H1 (cell line): ENCODE measurements around the gene KRTAP5-4. TPM values are rescaled to one million over a fixed set of nuclear protein-coding genes. Genes with fewer than 3 reads are reported as not detected.
"Not testable (repeated sequence)": the region's sequence is repeated elsewhere in the genome, so short reads cannot be mapped to it uniquely, and the experiment has no call there.

Experiments
- CTCF ChIA-PET: fragments of 300-600 bp; sonication (Branson Sonifier 250); formaldehyde crosslinking; loops from one replicate; lab custom pipeline; 2021; ENCODE audit not compliant: partially characterized antibody; lab: Charles Lee
- POLR2A ChIA-PET: fragments of 300-600 bp; sonication (Branson Sonifier 250); formaldehyde crosslinking; loops from one replicate; lab custom pipeline; 2021; ENCODE audit warnings: inconsistent platforms; ENCODE audit not compliant: partially characterized antibody; lab: Charles Lee
- DNase-seq, 2 experiments: peaks; one replicate each; pipeline versions ENCODE4 v3.0.0 to v3.0.0-alpha.2; 2010 to 2022; ENCODE audit warnings: low spot score in 2 of 2, low read depth in 1 of 2, mixed read lengths in 1 of 2
- FAIRE-seq: peaks from 2 replicates; lab custom pipeline; 2011; peaks lifted over from hg19 to GRCh38; lab: Jason Lieb, UNC
- H2AFZ ChIP-seq: 2 replicates; pipeline ENCODE4 v1.8.1; 2012; ENCODE audit warnings: low read length, inconsistent platforms
- H2AK5ac ChIP-seq: 2 replicates; pipeline ENCODE4 v1.6.1; 2013; ENCODE audit warnings: low read depth, low read length
- H2BK120ac ChIP-seq: replicated peaks from 2 replicates; pipeline ENCODE3; 2013; ENCODE audit warnings: low read depth, low read length, inconsistent platforms
- H2BK12ac ChIP-seq: 2 replicates; pipeline ENCODE4 v1.6.1; 2013; ENCODE audit warnings: low read depth, low read length
- H2BK15ac ChIP-seq: 2 replicates; pipeline ENCODE4 v1.6.1; 2013; ENCODE audit warnings: low read length
- H2BK20ac ChIP-seq: 2 replicates; pipeline ENCODE4 v1.6.1; 2013; ENCODE audit warnings: low read length
- H2BK5ac ChIP-seq: 2 replicates; pipeline ENCODE4 v1.6.1; 2013; ENCODE audit warnings: low read depth, low read length
- H3K14ac ChIP-seq: 2 replicates; pipeline ENCODE4 v1.6.1; 2013; ENCODE audit warnings: inconsistent platforms; ENCODE audit not compliant: insufficient read length
- H3K18ac ChIP-seq: 2 replicates; pipeline ENCODE4 v1.6.1; 2013; ENCODE audit warnings: low read length; ENCODE audit errors: extremely low read depth
- H3K23ac ChIP-seq: 2 replicates; pipeline ENCODE4 v1.6.1; 2013; ENCODE audit warnings: inconsistent platforms; ENCODE audit not compliant: insufficient read length
- H3K23me2 ChIP-seq: 2 replicates; pipeline ENCODE4 v1.6.1; 2013; ENCODE audit warnings: low read depth, low read length
- H3K27ac ChIP-seq: 2 replicates; pipeline ENCODE4 v1.6.1; 2011; ENCODE audit warnings: low read depth, low read length, inconsistent platforms
- H3K27me3 ChIP-seq, 4 experiments: replicated peaks in 1 of 4; 1 replicate in 1 of 4; 2 replicates in 3 of 4; pipeline versions ENCODE4 v1.6.1 to v1.8.1; 2011 to 2013; ENCODE audit warnings: low read length in 3 of 4, mild to moderate bottlenecking in 3 of 4, inconsistent platforms in 2 of 4, mixed read lengths in 2 of 4, moderate library complexity in 1 of 4; ENCODE audit not compliant: control insufficient read depth in 3 of 4, insufficient read depth in 3 of 4; ENCODE audit errors: extremely low read depth in 1 of 4
- H3K36me3 ChIP-seq, 4 experiments: 2 replicates each; pipeline versions ENCODE4 v1.6.1 to v1.8.1; 2011 to 2013; ENCODE audit warnings: mild to moderate bottlenecking in 4 of 4, low read length in 3 of 4, moderate library complexity in 2 of 4, control low read depth in 1 of 4, inconsistent platforms in 1 of 4; ENCODE audit not compliant: insufficient read depth in 4 of 4, control insufficient read depth in 2 of 4
- H3K4ac ChIP-seq: replicated peaks from 2 replicates; pipeline ENCODE3; 2013; ENCODE audit warnings: low read length, low read depth, mixed read lengths, inconsistent platforms; ENCODE audit not compliant: insufficient read length
- H3K4me1 ChIP-seq, 4 experiments: replicated peaks in 1 of 4; 1 replicate in 1 of 4; 2 replicates in 3 of 4; pipeline versions ENCODE4 v1.6.1 to v1.8.1; 2011 to 2013; ENCODE audit warnings: low read length in 3 of 4, inconsistent platforms in 2 of 4, mixed read lengths in 1 of 4; ENCODE audit not compliant: insufficient read depth in 4 of 4, control insufficient read depth in 3 of 4
- H3K4me2 ChIP-seq, 2 experiments: 2 replicates each; pipeline versions ENCODE4 v1.6.1 to v1.8.1; 2011 to 2013; ENCODE audit warnings: low read depth in 2 of 2, low read length in 2 of 2, control low read depth in 1 of 2, inconsistent platforms in 1 of 2, mild to moderate bottlenecking in 1 of 2; ENCODE audit not compliant: insufficient read depth in 1 of 2
- H3K4me3 ChIP-seq, 4 experiments: fragments of 200-600, 300-600 bp in 1 of 4; sonication (generic), shearing (Covaris generic), sonication (Bioruptor Twin) in 1 of 4; 2 replicates each; pipeline versions ENCODE4 v1.5.1 to v1.8.1; 2011 to 2016; ENCODE audit warnings: low read length in 4 of 4, low read depth in 3 of 4, control low read depth in 2 of 4, inconsistent platforms in 2 of 4, mild to moderate bottlenecking in 2 of 4, mixed read lengths in 1 of 4, moderate library complexity in 1 of 4; ENCODE audit not compliant: insufficient read depth in 2 of 4; ENCODE audit errors: extremely low read depth in 1 of 4
- H3K56ac ChIP-seq: replicated peaks from 2 replicates; pipeline ENCODE3; 2013; ENCODE audit warnings: low read depth, mild to moderate bottlenecking, mixed read lengths, low read length, inconsistent platforms; ENCODE audit not compliant: insufficient read length
- H3K79me1 ChIP-seq: 2 replicates; pipeline ENCODE4 v1.6.1; 2013; ENCODE audit warnings: low read depth, low read length, control low read depth
- H3K79me2 ChIP-seq, 2 experiments: 2 replicates each; pipeline versions ENCODE4 v1.6.1 to v1.8.1; 2012 to 2013; ENCODE audit warnings: low read length in 2 of 2, mild to moderate bottlenecking in 2 of 2, inconsistent platforms in 1 of 2; ENCODE audit not compliant: insufficient read depth in 2 of 2, control insufficient read depth in 1 of 2
- H3K9ac ChIP-seq, 4 experiments: replicated peaks in 1 of 4; 1 replicate in 1 of 4; 2 replicates in 3 of 4; pipeline versions ENCODE4 v1.6.1 to v1.8.1; 2011 to 2013; ENCODE audit warnings: low read depth in 3 of 4, low read length in 3 of 4, control low read depth in 2 of 4, mild to moderate bottlenecking in 2 of 4, moderate library complexity in 2 of 4, inconsistent platforms in 1 of 4; ENCODE audit errors: extremely low read depth in 1 of 4
- H3K9me3 ChIP-seq, 2 experiments: 2 replicates each; pipeline versions ENCODE4 v1.6.1 to v1.8.1; 2012 to 2013; ENCODE audit warnings: mild to moderate bottlenecking in 2 of 2, moderate library complexity in 2 of 2, control low read depth in 1 of 2, inconsistent platforms in 1 of 2, low read depth in 1 of 2, low read length in 1 of 2, mixed read lengths in 1 of 2; ENCODE audit not compliant: insufficient read depth in 2 of 2
- H4K20me1 ChIP-seq, 2 experiments: replicated peaks in 1 of 2; 2 replicates each; pipeline versions ENCODE3 to v1.8.1; 2011 to 2013; ENCODE audit warnings: inconsistent platforms in 2 of 2, low read length in 2 of 2, mild to moderate bottlenecking in 1 of 2; ENCODE audit not compliant: insufficient read depth in 2 of 2, control insufficient read depth in 1 of 2
- H4K5ac ChIP-seq: 2 replicates; pipeline ENCODE4 v1.6.1; 2013; ENCODE audit warnings: low read length, low read depth, mixed read lengths, inconsistent platforms; ENCODE audit not compliant: insufficient read length
- H4K8ac ChIP-seq: 2 replicates; pipeline ENCODE4 v1.8.0; 2013; ENCODE audit warnings: mild to moderate bottlenecking, moderate library complexity, low read length, inconsistent platforms; ENCODE audit not compliant: insufficient read depth; ENCODE audit errors: extremely low read depth
- H4K91ac ChIP-seq: replicated peaks from 2 replicates; pipeline ENCODE3; 2013; ENCODE audit warnings: low read length, mixed read lengths, inconsistent platforms; ENCODE audit not compliant: insufficient read length
- WGBS, 2 experiments: shearing (Covaris generic) in 1 of 2; methylation state at CpG; one replicate each; pipeline versions ENCODE4 v1.1.6 to v1.1.7; 2013 to 2015; ENCODE audit warnings: low lambda C conversion rate in 2 of 2, mixed read lengths in 2 of 2, inconsistent platforms in 1 of 2, low coverage in 1 of 2, missing lambda C conversion rate in 1 of 2; ENCODE audit not compliant: insufficient replicate concordance in 2 of 2, insufficient coverage in 1 of 2, insufficient read length in 1 of 2; ENCODE audit errors: extremely low coverage in 1 of 2, missing lambda C conversion rate in 1 of 2; 5-methylcytosine and 5-hydroxymethylcytosine counted together
- polyA plus RNA-seq, 7 experiments: library from polyadenylated mRNA; depleted of rRNA in 3 of 7; stranded (reverse) in 5 of 7; unstranded in 2 of 7; fragments of >200 nt in 5 of 7; fragments of 200-250 nt in 2 of 7; gene quantifications; 1 replicate in 5 of 7; 2 replicates in 1 of 7; 4 replicates in 1 of 7; pipeline versions ENCODE4 v1.2.1 to v1.2.3, GENCODE V29; 2011 to 2013; ENCODE audit warnings: missing spikeins in 2 of 7, mixed read lengths in 2 of 7
- total RNA-seq: library from RNA; stranded (reverse); fragmentation: NEBNext Ultra II Directional; extraction: Animal tissue kit (Norgen Biotek cat#: 25700); gene quantifications from 2 replicates; pipeline ENCODE4 v1.2.1, GENCODE V29; 2021

The KRTAP5-4 gene
- total and polyA plus RNA-seq, 2 of the 8 experiments (the other 6 are each of a cell fraction or from before 2014, with no cell fraction given) = not detected

- not testable (repeated sequence) for DNase-seq, H4K8ac ChIP-seq, H2BK120ac ChIP-seq, H3K79me2 ChIP-seq, H4K5ac ChIP-seq, FAIRE-seq, H3K23ac ChIP-seq, H2BK15ac ChIP-seq, H3K79me1 ChIP-seq, H3K56ac ChIP-seq, H4K91ac ChIP-seq, H3K9me3 ChIP-seq, H3K23me2 ChIP-seq, H2BK20ac ChIP-seq, H2BK5ac ChIP-seq, H3K4me1 ChIP-seq, H4K20me1 ChIP-seq, H3K27me3 ChIP-seq, H3K4me3 ChIP-seq, H3K27ac ChIP-seq, H3K36me3 ChIP-seq, H3K14ac ChIP-seq, H2BK12ac ChIP-seq, H3K9ac ChIP-seq, H3K18ac ChIP-seq, H2AFZ ChIP-seq, H3K4ac ChIP-seq, H2AK5ac ChIP-seq, H3K4me2 ChIP-seq
- CTCF ChIA-PET = interaction anchor here (0.6 to 1.9 kb wide), 6 partner anchors 8 to 63 kb away, joined by 3 to 9 read pairs (median 5); no protein-coding TSS in a partner anchor
- 93% methylated on average over 2 of the region's 2 CpGs; no CpG with 5 or more reads in 1 of the 2 experiments for WGBS, 2 experiments
- POLR2A ChIA-PET = interaction anchor here (0.8 kb wide), 1 partner anchor 43 kb away, joined by 3 read pairs; no protein-coding TSS in a partner anchor
These were observed 39.0 kb downstream of the KRTAP5-4 start for GRCh38 chr11:1582909-1583308.
